HepG2 (cell line): ENCODE measurements around the gene CRAT. TPM values are rescaled to one million over a fixed set of nuclear protein-coding genes. Genes with fewer than 3 reads are reported as not detected.

Source experiments
- ATAC-seq: fragments of 200-7000 bp; cut with Tn5 transposase; 3 replicates; pipeline ENCODE4 v1.9.1; 2020; ENCODE audit warnings: mild to moderate bottlenecking, moderate library complexity
- BruUV-seq: library from RNA; stranded (reverse); fragments of 400-500 nt; replicated peaks from 2 replicates; lab custom pipeline; 2021; lab: Mats Ljungman, UMichigan
- CTCF ChIA-PET: fragments of 300-600 bp; formaldehyde crosslinking; extraction: SDS; loops from one replicate; lab custom pipeline; 2021; ENCODE audit warnings: low total read pairs, inconsistent platforms, low intra/inter-chr PET ratio; lab: Yijun Ruan, JAX
- POLR2A ChIA-PET: fragments of 350-600 bp; sonication (Branson Sonifier 250); formaldehyde crosslinking; loops from one replicate; lab custom pipeline; 2020; ENCODE audit warnings: antibody characterized with exemption, inconsistent platforms; lab: Yijun Ruan, JAX
- DNase-seq: peaks from one replicate; pipeline ENCODE4 v3.0.0-alpha.2; 2015; ENCODE audit warnings: low spot score
- FAIRE-seq: peaks from 3 replicates; lab custom pipeline; 2011; peaks lifted over from hg19 to GRCh38; lab: Jason Lieb, UNC
- H2AFZ ChIP-seq: one replicate; pipeline ENCODE4 v1.6.1; 2011; ENCODE audit warnings: low read length, inconsistent platforms
- H3K27ac ChIP-seq: fragments of 300-600 bp; 3 replicates; pipeline ENCODE4 v1.8.0; 2011; ENCODE audit warnings: mixed run types, mild to moderate bottlenecking, mixed read lengths, low read length, inconsistent platforms; ENCODE audit not compliant: insufficient read depth; ENCODE audit errors: extremely low read length
- H3K27me3 ChIP-seq, 2 experiments: fragments of 200-600 bp in 1 of 2; 2 replicates in 1 of 2; 3 replicates in 1 of 2; pipeline versions ENCODE4 v1.6.0 to v1.8.0; 2011; ENCODE audit warnings: low read length in 2 of 2, mild to moderate bottlenecking in 2 of 2, moderate library complexity in 2 of 2, inconsistent platforms in 1 of 2; ENCODE audit not compliant: insufficient read depth in 2 of 2, control insufficient read depth in 1 of 2
- H3K36me3 ChIP-seq, 2 experiments: fragments of 200-600 bp in 1 of 2; replicated peaks in 1 of 2; 2 replicates in 1 of 2; 3 replicates in 1 of 2; pipeline versions ENCODE4 v1.5.1 to v1.8.0; 2011; ENCODE audit warnings: low read length in 2 of 2, inconsistent platforms in 1 of 2; ENCODE audit not compliant: insufficient read depth in 2 of 2, control insufficient read depth in 1 of 2
- H3K4me1 ChIP-seq: 2 replicates; pipeline ENCODE4 v1.5.1; 2012; ENCODE audit warnings: low read length, inconsistent platforms; ENCODE audit not compliant: insufficient read depth
- H3K4me2 ChIP-seq: 2 replicates; pipeline ENCODE4 v1.6.0; 2011; ENCODE audit warnings: low read depth, low read length, inconsistent platforms
- H3K4me3 ChIP-seq, 3 experiments: fragments of 200-600 bp in 1 of 3; sonication (generic), shearing (Covaris generic) in 1 of 3; replicated peaks in 1 of 3; 2 replicates each; pipeline ENCODE4 v1.5.1; 2011 to 2016; ENCODE audit warnings: low read length in 3 of 3, inconsistent platforms in 2 of 3, low read depth in 2 of 3, mild to moderate bottlenecking in 2 of 3, control low read depth in 1 of 3, mixed read lengths in 1 of 3; ENCODE audit not compliant: insufficient read depth in 1 of 3
- H3K79me2 ChIP-seq: one replicate; pipeline ENCODE4 v1.6.1; 2011; ENCODE audit warnings: low read length, inconsistent platforms; ENCODE audit not compliant: insufficient read depth
- H3K9ac ChIP-seq: 2 replicates; pipeline ENCODE4 v1.6.0; 2011; ENCODE audit warnings: mild to moderate bottlenecking, low read depth, low read length, inconsistent platforms; ENCODE audit not compliant: insufficient read depth
- H3K9me3 ChIP-seq: 2 replicates; pipeline ENCODE4 v1.5.1; 2012; ENCODE audit warnings: mild to moderate bottlenecking, low read length
- H4K20me1 ChIP-seq: 2 replicates; pipeline ENCODE4 v1.6.0; 2011; ENCODE audit warnings: inconsistent platforms, mild to moderate bottlenecking, low read length, moderate library complexity; ENCODE audit not compliant: insufficient read depth
- AGO1 ChIP-seq: fragments of 200-400 bp; formaldehyde crosslinking; IDR thresholded peaks from 2 replicates; pipeline ENCODE4 v1.6.1; 2017; ENCODE audit warnings: mild to moderate bottlenecking, low read depth, low read length, moderate library complexity; ENCODE audit not compliant: poor library complexity, severe bottlenecking
- ARHGAP35 ChIP-seq: sonication (generic); formaldehyde crosslinking; IDR thresholded peaks from 2 replicates; pipeline ENCODE4 v1.9.0; 2022; ENCODE audit warnings: mild to moderate bottlenecking, inconsistent platforms, moderate library complexity, missing genetic modification reagents, borderline replicate concordance
- CSRNP1 ChIP-seq: sonication (generic); formaldehyde crosslinking; IDR thresholded peaks from 2 replicates; pipeline ENCODE4 v1.8.1; 2023; ENCODE audit warnings: mild to moderate bottlenecking, missing genetic modification reagents
- IRX3 ChIP-seq: sonication (generic); formaldehyde crosslinking; IDR thresholded peaks from 2 replicates; pipeline ENCODE4 v1.8.1; 2023; ENCODE audit warnings: mild to moderate bottlenecking, low read depth, missing genetic modification reagents, borderline replicate concordance
- JUND ChIP-seq: sonication (generic); formaldehyde crosslinking; IDR thresholded peaks from 2 replicates; pipeline ENCODE4 v1.8.0; 2022; ENCODE audit warnings: mild to moderate bottlenecking, missing genetic modification reagents
- KAT7 ChIP-seq: IDR thresholded peaks from 2 replicates; pipeline ENCODE4 v1.6.1; 2018; ENCODE audit warnings: borderline replicate concordance, missing compliant biosample characterization
- KMT2A ChIP-seq: sonication (generic); formaldehyde crosslinking; IDR thresholded peaks from 2 replicates; pipeline ENCODE4 v1.4.0; 2020; ENCODE audit warnings: missing genetic modification reagents
- POLR2A ChIP-seq, 2 experiments: IDR thresholded peaks; 2 replicates each; pipeline ENCODE4 v1.6.1; 2011; ENCODE audit warnings: low read depth in 2 of 2, low read length in 2 of 2, mild to moderate bottlenecking in 1 of 2, moderate library complexity in 1 of 2; ENCODE audit not compliant: insufficient read depth in 1 of 2
- PRPF4 ChIP-seq: fragments of 200-400 bp; formaldehyde crosslinking; IDR thresholded peaks from 2 replicates; pipeline ENCODE4 v1.6.1; 2016; ENCODE audit warnings: low read length, low read depth; ENCODE audit not compliant: poor library complexity, severe bottlenecking
- RBFOX2 ChIP-seq: fragments of 200-400 bp; formaldehyde crosslinking; IDR thresholded peaks from 2 replicates; pipeline ENCODE4 v1.6.1; 2017; ENCODE audit warnings: low read depth, mild to moderate bottlenecking, low read length
- REL ChIP-seq: sonication (generic); formaldehyde crosslinking; conservative IDR thresholded peaks from 2 replicates; pipeline ENCODE4 v1.8.0; 2022; ENCODE audit warnings: mild to moderate bottlenecking, missing genetic modification reagents, moderate library complexity
- REXO4 ChIP-seq: sonication (generic); formaldehyde crosslinking; IDR thresholded peaks from 2 replicates; pipeline ENCODE4 v1.8.0; 2022; ENCODE audit warnings: missing genetic modification reagents, mild to moderate bottlenecking, borderline replicate concordance
- SNAPC2 ChIP-seq: sonication (generic); formaldehyde crosslinking; IDR thresholded peaks from 2 replicates; pipeline ENCODE4 v1.8.1; 2022; ENCODE audit warnings: mild to moderate bottlenecking, missing genetic modification reagents
- ZC3H4 ChIP-seq: sonication (generic); formaldehyde crosslinking; IDR thresholded peaks from 2 replicates; pipeline ENCODE4 v1.4.0; 2020; ENCODE audit warnings: missing genetic modification reagents, borderline replicate concordance
- ZMAT5 ChIP-seq: sonication (generic); formaldehyde crosslinking; IDR thresholded peaks from 2 replicates; pipeline ENCODE4 v1.5.0; 2020; ENCODE audit warnings: mild to moderate bottlenecking, low read depth, missing genetic modification reagents, borderline replicate concordance
- ZMYM3 ChIP-seq: sonication (generic); formaldehyde crosslinking; IDR thresholded peaks from 2 replicates; pipeline ENCODE4 v1.5.1; 2020; ENCODE audit warnings: mild to moderate bottlenecking, missing genetic modification reagents
- ZNF235 ChIP-seq: sonication (generic); formaldehyde crosslinking; IDR thresholded peaks from 2 replicates; pipeline ENCODE4 v1.8.1; 2023; ENCODE audit warnings: mild to moderate bottlenecking, missing genetic modification reagents, borderline replicate concordance
- ZNF432 ChIP-seq: sonication (generic); formaldehyde crosslinking; IDR thresholded peaks from 2 replicates; pipeline ENCODE4 v1.5.0; 2020; ENCODE audit warnings: missing genetic modification reagents, mild to moderate bottlenecking, borderline replicate concordance
- ZNF678 ChIP-seq: sonication (generic); formaldehyde crosslinking; IDR thresholded peaks from 2 replicates; pipeline ENCODE4 v1.4.0; 2020; ENCODE audit warnings: mild to moderate bottlenecking, missing genetic modification reagents
- ZNF761 ChIP-seq: sonication (generic); formaldehyde crosslinking; conservative IDR thresholded peaks from 2 replicates; pipeline ENCODE4 v1.4.0; 2020; ENCODE audit warnings: mild to moderate bottlenecking, missing genetic modification reagents
- ZNF773 ChIP-seq: sonication (generic); formaldehyde crosslinking; IDR thresholded peaks from 2 replicates; pipeline ENCODE4 v1.4.0; 2020; ENCODE audit warnings: missing genetic modification reagents, borderline replicate concordance
- WGBS: methylation state at CpG from one replicate; pipeline ENCODE4 v1.1.6; 2017; ENCODE audit warnings: low lambda C conversion rate; 5-methylcytosine and 5-hydroxymethylcytosine counted together
- in situ Hi-C: cut with HindIII; loops from 2 replicates; pipeline ENCODE4 v1.10.0; 2017; ENCODE audit warnings: low pct_unique_long_range_greater_than_20kb; ENCODE audit not compliant: extremely low pct_ligation_motif_present
- intact Hi-C: fragments of 100-400 bp; cut with micrococcal nuclease; formaldehyde crosslinking; loops from one replicate; pipeline ENCODE4 v1.10.0; 2022; ENCODE audit not compliant: unreplicated experiment
- polyA plus RNA-seq, 8 experiments: library from polyadenylated mRNA; depleted of rRNA in 3 of 8; stranded (reverse) in 7 of 8; unstranded in 1 of 8; fragments of >200 nt; fragmentation: Illumina TruSeq in 4 of 8; extraction: Trizol in 4 of 8; gene quantifications; 2 replicates each; pipeline versions ENCODE4 v1.2.1 to v1.2.3, GENCODE V29; 2011 to 2016; ENCODE audit warnings: low read depth in 4 of 8, missing spikeins in 1 of 8, mixed read lengths in 1 of 8; ENCODE audit not compliant: insufficient read depth in 1 of 8
- total RNA-seq, 5 experiments: library from RNA; depleted of rRNA; stranded (reverse); fragments of >200 nt; fragmentation: Illumina TruSeq; extraction: Trizol; gene quantifications; 2 replicates each; pipeline ENCODE4 v1.2.3, GENCODE V29; 2016; ENCODE audit warnings: low read depth in 1 of 5
- TF ChIP-seq, protein P1 (sequence below): sonication (generic); formaldehyde crosslinking; IDR thresholded peaks from 2 replicates; pipeline ENCODE4 v1.5.0; 2020; ENCODE audit warnings: mild to moderate bottlenecking, missing genetic modification reagents, moderate library complexity

CRAT gene
- total and polyA plus RNA-seq, 2 of the 13 experiments (the other 11 are each of a cell fraction or from before 2014, with no cell fraction given), result 26.1 to 26.6 TPM

GRCh38 chr9:129100383-129101169, 10.0 kb downstream of the CRAT start:
- H3K4me1 ChIP-seq, result no peaks in the 10 kb centered on the region
- no peak overlapping the region for H3K27ac ChIP-seq
- FAIRE-seq (no peak), DNase-seq (no peak), ATAC-seq (no peak)
- in situ Hi-C loops, result no loop called here
- no peak overlapping the region for H3K4me3 ChIP-seq
- H3K9me3 ChIP-seq, result no peaks in the 10 kb centered on the region
- 0 out of 2 replicates have a peak, but pooled peaks cover 3% of the 10 kb centered on the region for H4K20me1 ChIP-seq
- CTCF ChIA-PET, result no interaction called here
- BruUV-seq, result no TSS peak
- peaks cover 0 to 3% of the 10 kb centered on the region in 2 experiments; a peak in 3 of 5 replicates for H3K36me3 ChIP-seq
- POLR2A ChIA-PET, result no interaction called here
- H3K9ac ChIP-seq, result no peak overlapping the region
- H3K27me3 ChIP-seq, result no peaks in the 10 kb centered on the region
- intact Hi-C loops, result no loop called here
- 87% methylated on average over 15 of the region's 28 CpGs for WGBS
- H3K79me2 ChIP-seq, result no peaks in the 10 kb centered on the region
- H2AFZ ChIP-seq, result no peak overlapping the region
- H3K4me2 ChIP-seq, result no peak overlapping the region
- TF ChIP-seq ZC3H4 (CRISPR knock-in tag), result no peak
- no peak for TF ChIP-seq ZNF761
- no peak for TF ChIP-seq ZMAT5
- TF ChIP-seq KMT2A (CRISPR knock-in tag), result no peak
- TF ChIP-seq AGO1, result peak; percentile 89
- no peak for TF ChIP-seq ZNF773 (CRISPR knock-in tag)
- no peak for TF ChIP-seq REXO4 (CRISPR knock-in tag)
- TF ChIP-seq ZNF678 (CRISPR knock-in tag), result no peak
- TF ChIP-seq ARHGAP35 (CRISPR knock-in tag), result no peak
- no peak for TF ChIP-seq PRPF4
- TF ChIP-seq ZMYM3 (CRISPR knock-in tag), result no peak
- no peak for TF ChIP-seq JUND (CRISPR knock-in tag)
- peak in 1 of 2 experiments; percentile 20; a peak in 1 of 4 replicates for TF ChIP-seq POLR2A (IDR thresholded peaks at IDR 0.05; ENCODE audit: insufficient read depth in 1 of 2, low read depth in 2 of 2, low read length in 2 of 2)
- TF ChIP-seq ZNF235 (CRISPR knock-in tag), result no peak
- no peak for TF ChIP-seq CSRNP1 (CRISPR knock-in tag)
- TF ChIP-seq, protein P1, sequence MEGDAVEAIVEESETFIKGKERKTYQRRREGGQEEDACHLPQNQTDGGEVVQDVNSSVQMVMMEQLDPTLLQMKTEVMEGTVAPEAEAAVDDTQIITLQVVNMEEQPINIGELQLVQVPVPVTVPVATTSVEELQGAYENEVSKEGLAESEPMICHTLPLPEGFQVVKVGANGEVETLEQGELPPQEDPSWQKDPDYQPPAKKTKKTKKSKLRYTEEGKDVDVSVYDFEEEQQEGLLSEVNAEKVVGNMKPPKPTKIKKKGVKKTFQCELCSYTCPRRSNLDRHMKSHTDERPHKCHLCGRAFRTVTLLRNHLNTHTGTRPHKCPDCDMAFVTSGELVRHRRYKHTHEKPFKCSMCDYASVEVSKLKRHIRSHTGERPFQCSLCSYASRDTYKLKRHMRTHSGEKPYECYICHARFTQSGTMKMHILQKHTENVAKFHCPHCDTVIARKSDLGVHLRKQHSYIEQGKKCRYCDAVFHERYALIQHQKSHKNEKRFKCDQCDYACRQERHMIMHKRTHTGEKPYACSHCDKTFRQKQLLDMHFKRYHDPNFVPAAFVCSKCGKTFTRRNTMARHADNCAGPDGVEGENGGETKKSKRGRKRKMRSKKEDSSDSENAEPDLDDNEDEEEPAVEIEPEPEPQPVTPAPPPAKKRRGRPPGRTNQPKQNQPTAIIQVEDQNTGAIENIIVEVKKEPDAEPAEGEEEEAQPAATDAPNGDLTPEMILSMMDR, result no peak
- TF ChIP-seq REL (CRISPR knock-in tag), result no peak
- TF ChIP-seq SNAPC2 (CRISPR knock-in tag), result no peak
- TF ChIP-seq KAT7, result no peak
- peak; percentile 26; the same call in 1 of the 2 replicates for TF ChIP-seq RBFOX2
- no peak for TF ChIP-seq ZNF432 (CRISPR knock-in tag)
- no peak for TF ChIP-seq IRX3 (CRISPR knock-in tag)
